Body of pancreas (tissue), 4 donors: ENCODE results near the gene KLHL29.

Source experiments
- POLR2A ChIP-seq, 3 donors: fragments of 450-650 bp; IDR thresholded peaks; one replicate each; pipeline ENCODE4 v1.6.1; 2016; ENCODE audit warnings: antibody characterized with exemption in 3 of 3, mild to moderate bottlenecking in 2 of 3
- TF ChIP-seq, protein P1 (sequence below), 7 experiments: fragments of 450-650 bp in 4 of 7; fragments of 200-600 bp in 3 of 7; sonication (generic) in 3 of 7; IDR thresholded peaks; one replicate each; pipeline ENCODE4 v1.5.1; 2016 to 2019; ENCODE audit warnings: antibody characterized with exemption in 7 of 7

- TF ChIP-seq POLR2A (IDR thresholded peaks at IDR 0.05): no peak
- TF ChIP-seq, protein P1, sequence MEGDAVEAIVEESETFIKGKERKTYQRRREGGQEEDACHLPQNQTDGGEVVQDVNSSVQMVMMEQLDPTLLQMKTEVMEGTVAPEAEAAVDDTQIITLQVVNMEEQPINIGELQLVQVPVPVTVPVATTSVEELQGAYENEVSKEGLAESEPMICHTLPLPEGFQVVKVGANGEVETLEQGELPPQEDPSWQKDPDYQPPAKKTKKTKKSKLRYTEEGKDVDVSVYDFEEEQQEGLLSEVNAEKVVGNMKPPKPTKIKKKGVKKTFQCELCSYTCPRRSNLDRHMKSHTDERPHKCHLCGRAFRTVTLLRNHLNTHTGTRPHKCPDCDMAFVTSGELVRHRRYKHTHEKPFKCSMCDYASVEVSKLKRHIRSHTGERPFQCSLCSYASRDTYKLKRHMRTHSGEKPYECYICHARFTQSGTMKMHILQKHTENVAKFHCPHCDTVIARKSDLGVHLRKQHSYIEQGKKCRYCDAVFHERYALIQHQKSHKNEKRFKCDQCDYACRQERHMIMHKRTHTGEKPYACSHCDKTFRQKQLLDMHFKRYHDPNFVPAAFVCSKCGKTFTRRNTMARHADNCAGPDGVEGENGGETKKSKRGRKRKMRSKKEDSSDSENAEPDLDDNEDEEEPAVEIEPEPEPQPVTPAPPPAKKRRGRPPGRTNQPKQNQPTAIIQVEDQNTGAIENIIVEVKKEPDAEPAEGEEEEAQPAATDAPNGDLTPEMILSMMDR (IDR thresholded peaks at IDR 0.05): no peak
Observed at GRCh38 chr2:23533338-23533695, 148.3 kb downstream of the KLHL29 start.
